Measurements from ENCODE around the gene C1orf167. TPM values are rescaled to one million over a fixed set of nuclear protein-coding genes. Genes with fewer than 3 reads are reported as not detected.

The C1orf167 gene
- total and polyA plus RNA-seq, 2 donors from 2014 or later: 1.9 to 4.2 TPM

GRCh38 chr1:11787251-11787803 lies 25.3 kb downstream of the C1orf167 start:
- H3K27ac ChIP-seq (ENCODE audit: low read depth in 2 of 2, low read length in 2 of 2): peak overlapping the region; percentile 85 to 90
- peaks cover 0 to 25% (median 0%) of the 10 kb centered on the region in 3 donors for H3K36me3 ChIP-seq (ENCODE audit: control insufficient read depth in 2 of 3, insufficient read depth in 3 of 3, low read length in 3 of 3)
- peaks cover 3 to 54% (median 41%) of the 10 kb centered on the region in 3 donors for H3K4me1 ChIP-seq (ENCODE audit: control insufficient read depth in 2 of 3, insufficient read depth in 2 of 3, low read depth in 1 of 3, low read length in 3 of 3)
- no peak for TF ChIP-seq CTCF (IDR thresholded peaks at IDR 0.05; ENCODE audit: borderline replicate concordance, extremely low read depth, insufficient read depth)
- H3K9me3 ChIP-seq (ENCODE audit: control insufficient read depth in 2 of 3, insufficient read depth in 1 of 3, low read length in 3 of 3): no peaks in the 10 kb centered on the region
- peak overlapping the region in 1 of 3 donors; percentile 39 for H3K4me3 ChIP-seq (ENCODE audit: low read length in 3 of 3)
- H3K27me3 ChIP-seq (ENCODE audit: control insufficient read depth, insufficient read depth, low read length): no peaks in the 10 kb centered on the region
- FAIRE-seq (no peak), DNase-seq (peak; percentile 58 to 90 (median 71))
- intact Hi-C loops (cut with DNase I): no loop called here
- H3K9ac ChIP-seq (ENCODE audit: low read length in 3 of 3): peak overlapping the region in 1 of 3 donors; percentile 19

GRCh38 chr1:11787804-11788436 lies 25.9 kb downstream of the C1orf167 start:
- intact Hi-C loops (cut with DNase I): no loop called here
- FAIRE-seq: no peak

GRCh38 chr1:11788549-11789053 lies 26.6 kb downstream of the C1orf167 start:
- no peaks in the 10 kb centered on the region for H3K27me3 ChIP-seq (ENCODE audit: control insufficient read depth, insufficient read depth, low read length)
- H3K36me3 ChIP-seq (ENCODE audit: control insufficient read depth in 2 of 3, insufficient read depth in 3 of 3, low read length in 3 of 3): peaks cover 0 to 31% (median 0%) of the 10 kb centered on the region in 3 donors
- peaks cover 3 to 54% (median 41%) of the 10 kb centered on the region in 3 donors for H3K4me1 ChIP-seq (ENCODE audit: control insufficient read depth in 2 of 3, insufficient read depth in 2 of 3, low read depth in 1 of 3, low read length in 3 of 3)
- H3K4me3 ChIP-seq (ENCODE audit: low read length in 3 of 3): no peak overlapping the region
- peak overlapping the region; percentile 90 to 94 for H3K27ac ChIP-seq (ENCODE audit: low read depth in 2 of 2, low read length in 2 of 2)
- H3K9me3 ChIP-seq (ENCODE audit: control insufficient read depth in 2 of 3, insufficient read depth in 1 of 3, low read length in 3 of 3): no peaks in the 10 kb centered on the region
- DNase-seq (peak in 2 of 5 donors; percentile 36 to 40), FAIRE-seq (no peak)
- peak overlapping the region in 1 of 3 donors; percentile 65 for H3K9ac ChIP-seq (ENCODE audit: low read length in 3 of 3)
- intact Hi-C loops (cut with DNase I): no loop called here
- TF ChIP-seq CTCF (IDR thresholded peaks at IDR 0.05; ENCODE audit: borderline replicate concordance, extremely low read depth, insufficient read depth): no peak

More at GRCh38 chr1:11787804-11788436, 25.9 kb downstream of the C1orf167 start:
- TF ChIP-seq CTCF (IDR thresholded peaks at IDR 0.05; ENCODE audit: borderline replicate concordance, extremely low read depth, insufficient read depth): no peak
- Histone ChIP-seq H3K4me3 (ENCODE audit: low read length in 3 of 3) (peak overlapping the region in 1 of 3 donors; percentile 39), H3K9me3 (ENCODE audit: control insufficient read depth in 2 of 3, insufficient read depth in 1 of 3, low read length in 3 of 3) (no peaks in the 10 kb centered on the region), H3K4me1 (ENCODE audit: control insufficient read depth in 2 of 3, insufficient read depth in 2 of 3, low read depth in 1 of 3, low read length in 3 of 3) (peaks cover 3 to 54% (median 41%) of the 10 kb centered on the region in 3 donors), H3K36me3 (ENCODE audit: control insufficient read depth in 2 of 3, insufficient read depth in 3 of 3, low read length in 3 of 3) (peaks cover 0 to 30% (median 0%) of the 10 kb centered on the region in 3 donors), H3K9ac (ENCODE audit: low read length in 3 of 3) (peak overlapping the region in 1 of 3 donors; percentile 65), H3K27ac (ENCODE audit: low read depth in 2 of 2, low read length in 2 of 2) (peak overlapping the region; percentile 85 to 90), H3K27me3 (ENCODE audit: control insufficient read depth, insufficient read depth, low read length) (no peaks in the 10 kb centered on the region)
- DNase-seq: no peak
